GM18858 (cell line): ENCODE measurements around the gene MAPK11.

Source experiments
- ATAC-seq: cut with Tn5 transposase; IDR thresholded peaks from one replicate; pipeline ENCODE4 v1.9.1; 2021; ENCODE audit not compliant: unreplicated experiment

Gene MAPK11

DNA sequence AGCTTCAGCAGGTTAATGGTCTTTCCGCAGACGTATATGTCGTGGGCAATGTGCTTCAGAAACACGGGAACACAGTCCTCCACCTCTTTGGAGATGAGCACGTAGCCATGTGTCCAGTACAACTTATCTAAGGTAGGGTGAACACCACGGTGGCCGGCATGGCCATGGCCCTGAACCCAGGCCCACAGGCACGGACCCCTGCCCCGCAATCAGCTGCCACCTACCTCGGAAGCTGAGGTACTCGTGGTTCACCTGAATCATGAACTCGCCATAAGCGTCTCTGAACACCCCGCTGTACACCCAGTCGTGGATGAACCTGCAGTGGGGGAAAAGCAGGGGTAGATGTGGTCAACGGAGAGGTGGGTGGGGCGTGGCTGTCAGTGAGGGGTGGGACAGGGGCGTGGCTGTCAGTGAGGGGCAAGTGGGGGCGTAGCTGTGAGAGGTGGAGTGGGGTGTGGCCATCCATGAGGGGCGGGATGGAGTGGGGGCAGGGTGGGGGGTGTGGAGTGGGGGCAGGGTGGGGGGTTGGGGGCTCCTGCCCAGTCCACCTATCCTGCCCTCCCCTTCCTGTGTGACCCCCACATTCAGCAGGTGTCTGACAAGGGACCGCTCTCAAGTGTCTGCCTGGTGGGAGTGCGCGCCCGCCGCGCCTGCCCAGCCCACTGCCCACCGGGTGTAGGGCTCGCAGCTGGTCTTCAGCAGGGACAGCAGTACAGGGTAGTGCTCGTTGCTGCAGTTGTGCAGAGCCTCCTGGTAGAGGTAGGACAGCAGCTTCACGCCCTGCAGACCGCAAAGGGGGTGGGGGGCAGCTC is 43.9 kb downstream of the MAPK11 start:
- no peak for ATAC-seq

DNA sequence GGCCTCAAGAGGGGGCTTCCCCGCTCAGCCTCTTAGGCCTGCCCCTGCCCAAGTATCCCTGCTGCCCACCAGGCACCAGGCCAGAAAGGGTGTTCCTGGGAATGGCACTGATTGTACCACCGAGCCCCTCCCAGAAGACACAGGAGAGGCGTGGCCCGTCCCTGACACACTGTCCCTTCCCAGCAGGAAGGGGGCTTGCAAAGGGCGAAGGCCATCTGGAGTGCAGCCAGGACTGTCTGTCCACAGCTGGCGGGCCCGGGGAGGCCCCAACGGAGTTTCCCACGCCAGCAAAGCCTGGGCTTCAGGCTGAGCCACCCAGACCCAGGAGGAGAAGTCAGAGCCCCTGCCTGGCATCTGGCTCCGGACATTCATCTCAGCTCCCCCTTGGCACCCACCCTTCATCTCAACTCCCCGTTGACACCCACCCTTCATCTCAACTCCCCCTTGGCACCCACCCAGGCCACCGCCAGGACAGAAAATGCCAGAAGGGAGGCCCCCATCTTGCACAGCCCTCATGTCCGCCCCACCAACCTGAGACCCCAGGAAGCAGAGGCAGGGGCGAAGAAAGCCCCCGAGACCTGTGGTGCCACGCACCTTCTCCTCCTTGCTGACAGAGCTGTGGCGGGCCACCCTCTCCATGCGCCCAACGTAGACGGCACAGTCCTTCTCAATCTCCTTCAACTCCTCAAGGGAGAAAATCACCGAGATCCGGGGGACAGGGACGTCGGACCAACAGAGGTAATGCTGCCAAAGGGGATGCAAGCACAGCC is 44.8 kb downstream of the MAPK11 start:
- ATAC-seq, result no peak

DNA sequence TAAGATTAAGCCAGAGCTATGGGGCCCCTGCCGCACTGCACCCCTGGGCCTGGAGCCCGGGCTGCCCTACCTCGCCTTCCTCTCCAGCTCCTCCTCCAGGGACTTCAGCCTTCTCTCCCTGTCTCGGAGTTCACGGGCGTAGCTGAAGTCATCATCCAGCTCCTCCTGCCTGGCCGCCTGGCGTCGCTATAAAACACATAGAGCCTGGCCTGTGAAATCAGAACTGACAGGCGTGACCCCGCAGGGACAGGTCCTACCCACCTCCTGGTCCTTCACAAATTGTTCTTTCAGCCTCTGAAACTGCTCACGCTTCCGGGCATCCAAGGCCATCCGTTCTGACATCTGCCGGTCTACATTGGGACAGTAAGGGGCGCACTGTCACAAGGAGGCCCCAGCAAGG is 46.1 kb downstream of the MAPK11 start:
- ATAC-seq, result no peak

DNA sequence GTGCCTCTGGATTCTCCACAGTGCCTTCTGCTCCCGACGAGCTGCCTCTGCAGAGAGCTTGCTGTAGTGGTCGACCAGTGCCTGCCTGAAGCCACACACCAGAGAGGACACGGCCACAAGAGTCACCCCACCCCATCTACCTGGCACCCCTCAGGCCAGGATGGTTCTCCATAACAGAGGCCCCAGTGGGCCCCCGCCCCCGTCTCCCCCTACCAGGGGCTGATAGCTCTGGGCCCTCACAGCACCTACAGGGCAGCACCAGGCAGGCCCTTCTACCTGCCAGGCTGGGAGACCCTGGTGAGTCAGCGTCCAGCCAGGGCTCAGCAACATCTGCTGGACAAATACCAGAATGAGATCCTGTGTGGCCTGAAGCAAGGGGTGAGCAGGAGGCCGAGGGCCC is 47.7 kb downstream of the MAPK11 start:
- no peak for ATAC-seq

DNA sequence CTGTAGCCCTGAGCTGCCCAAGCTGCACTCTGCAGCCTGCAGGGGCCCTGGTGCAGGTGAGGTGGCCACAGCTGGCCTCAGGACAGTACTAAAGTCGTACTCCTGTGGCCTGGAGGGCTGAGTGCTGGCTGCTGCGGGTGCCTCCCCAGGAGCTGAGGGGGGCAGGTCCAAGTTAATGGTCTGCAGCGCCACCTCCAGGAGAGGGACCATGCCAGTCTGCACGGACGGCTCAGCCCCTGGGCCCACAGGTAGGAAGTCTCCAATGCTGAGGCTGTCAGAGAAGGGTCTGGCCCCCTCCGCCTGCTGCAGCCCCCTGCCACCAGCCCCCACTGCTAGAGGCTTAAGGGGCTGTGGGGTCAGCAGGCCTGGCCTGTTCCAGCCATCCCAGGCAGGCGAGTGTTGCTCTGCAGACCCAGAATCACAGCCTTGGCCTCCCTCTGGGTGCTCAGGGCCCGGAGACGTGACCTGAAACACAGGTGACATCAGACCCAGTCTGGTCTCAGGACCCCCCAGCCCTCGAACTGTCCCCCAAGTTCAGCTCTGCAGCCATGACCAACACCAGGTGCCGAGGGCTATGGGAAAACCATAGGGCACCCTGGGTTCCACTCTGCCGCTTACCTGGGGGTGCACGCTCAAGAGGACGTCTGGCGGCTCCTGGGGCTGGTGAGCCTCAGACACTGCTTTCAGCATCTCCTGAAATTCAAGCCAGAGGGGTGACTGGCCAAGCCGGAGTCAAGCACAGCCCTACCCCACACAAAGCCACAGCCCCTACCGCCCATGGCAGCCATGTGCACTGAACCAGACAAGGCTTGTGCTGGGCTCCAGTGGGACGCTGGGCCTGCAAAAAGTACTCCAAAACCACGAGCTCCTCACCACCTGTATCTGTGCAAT is 48.5 kb downstream of the MAPK11 start:
- no peak for ATAC-seq

DNA sequence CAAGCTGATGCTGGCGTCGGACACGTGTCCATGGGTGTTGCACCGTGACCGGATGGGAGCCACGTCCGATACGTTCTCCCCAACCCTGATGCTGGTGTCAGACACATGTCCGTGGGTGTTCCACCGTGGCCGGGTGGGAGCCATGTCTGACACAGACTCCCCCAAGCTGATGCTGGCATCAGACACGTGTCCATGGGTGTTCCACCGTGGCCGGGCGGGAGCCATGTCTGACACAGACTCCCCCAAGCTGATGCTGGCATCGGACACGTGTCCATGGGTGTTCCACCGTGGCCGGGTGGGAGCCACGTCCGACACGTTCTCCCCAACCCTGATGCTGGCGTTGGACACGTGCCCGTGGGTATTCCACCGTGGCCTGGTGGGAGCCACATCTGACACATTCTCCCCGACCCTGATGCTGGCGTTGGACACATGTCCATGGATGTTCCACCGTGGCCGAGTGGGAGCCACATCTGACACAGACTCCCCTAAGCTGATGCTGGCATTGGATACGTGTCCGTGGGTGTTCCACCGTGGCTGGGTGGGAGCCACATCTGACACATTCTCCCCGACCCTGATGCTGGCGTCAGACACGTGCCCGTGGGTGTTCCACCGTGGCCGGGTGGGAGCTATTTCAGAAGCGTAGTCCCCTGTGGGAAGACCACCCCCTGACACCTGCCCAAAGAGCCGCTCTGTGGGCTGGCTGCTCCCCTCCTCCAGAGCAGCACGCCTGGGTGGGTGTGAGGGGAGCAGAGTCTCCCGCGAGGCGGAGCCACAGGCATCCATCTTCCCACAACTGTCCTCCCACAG is 49.4 kb downstream of the MAPK11 start:
- ATAC-seq, result no peak

DNA sequence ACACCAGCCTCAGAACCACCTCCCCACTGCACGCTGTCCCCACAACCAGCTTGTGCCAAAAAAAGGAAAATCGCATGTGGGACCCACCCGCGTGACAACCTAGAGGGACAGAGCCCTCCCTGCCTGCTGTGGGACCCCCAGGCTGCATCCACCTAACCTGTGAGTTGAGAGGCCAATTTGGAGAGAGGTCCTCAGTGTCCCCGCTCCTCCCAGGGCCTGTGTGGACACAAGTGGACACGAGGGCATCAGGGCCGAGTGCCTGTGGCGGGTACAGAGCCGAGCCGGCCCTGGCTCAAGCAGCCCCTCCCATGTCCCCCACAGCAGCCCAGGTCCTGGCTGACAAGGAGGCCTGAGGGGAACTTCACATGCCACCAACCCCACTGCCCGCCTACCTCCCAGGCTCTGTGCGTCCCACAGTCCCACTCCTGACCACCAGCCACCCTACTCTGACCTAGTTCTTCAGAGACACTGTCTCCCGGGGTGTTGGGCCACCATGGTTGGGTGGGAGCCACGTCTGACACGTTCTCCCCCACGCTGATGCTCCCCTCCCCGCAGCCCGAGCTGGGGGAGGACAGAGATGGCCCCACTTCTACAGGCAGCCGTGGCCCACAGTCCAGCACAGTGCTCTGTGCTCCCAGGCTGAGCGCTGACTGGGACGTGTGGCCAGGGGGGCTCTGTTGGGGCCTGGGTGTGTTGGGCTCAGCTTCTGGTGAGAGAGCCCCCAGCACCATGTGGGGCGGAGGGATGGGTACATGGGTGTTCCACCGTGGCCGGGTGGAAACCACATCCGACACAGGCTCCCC is 50.2 kb downstream of the MAPK11 start:
- no peak for ATAC-seq

DNA sequence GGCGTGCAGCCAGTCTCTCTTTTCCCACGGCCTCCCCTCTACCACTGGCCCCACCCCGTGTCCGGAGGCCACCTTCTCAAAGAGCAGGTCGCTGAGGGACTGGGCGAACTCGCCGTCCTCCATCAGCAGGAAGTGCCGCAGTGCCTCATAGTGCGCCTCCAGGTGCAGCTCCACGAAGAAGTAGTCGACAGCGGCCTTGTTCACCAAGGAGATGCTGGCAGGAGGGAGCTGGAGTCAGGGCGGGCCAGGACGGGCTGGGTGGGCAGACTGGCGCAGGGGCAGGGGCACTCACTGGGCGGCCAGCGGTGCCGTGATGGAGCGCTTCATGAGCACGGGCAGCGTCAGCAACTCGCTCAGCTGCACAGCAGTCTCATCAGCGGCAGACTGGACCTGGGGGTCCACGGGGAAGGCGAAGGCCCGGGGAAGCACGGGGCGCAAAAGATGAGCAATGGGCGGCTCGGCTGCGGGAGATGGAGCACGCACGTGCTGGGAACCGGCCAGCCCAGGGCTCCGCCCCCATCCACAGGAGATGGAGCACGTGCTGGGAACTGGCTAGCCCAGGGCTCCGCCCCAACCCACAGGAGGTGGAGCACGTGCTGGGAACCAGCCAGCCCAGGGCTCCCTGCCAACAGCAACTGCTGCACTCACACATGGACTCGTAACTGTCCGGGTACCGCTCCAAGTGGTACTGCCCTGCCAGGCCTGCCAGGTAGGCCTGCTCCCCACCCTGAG is 51.0 kb downstream of the MAPK11 start:
- no peak for ATAC-seq

DNA sequence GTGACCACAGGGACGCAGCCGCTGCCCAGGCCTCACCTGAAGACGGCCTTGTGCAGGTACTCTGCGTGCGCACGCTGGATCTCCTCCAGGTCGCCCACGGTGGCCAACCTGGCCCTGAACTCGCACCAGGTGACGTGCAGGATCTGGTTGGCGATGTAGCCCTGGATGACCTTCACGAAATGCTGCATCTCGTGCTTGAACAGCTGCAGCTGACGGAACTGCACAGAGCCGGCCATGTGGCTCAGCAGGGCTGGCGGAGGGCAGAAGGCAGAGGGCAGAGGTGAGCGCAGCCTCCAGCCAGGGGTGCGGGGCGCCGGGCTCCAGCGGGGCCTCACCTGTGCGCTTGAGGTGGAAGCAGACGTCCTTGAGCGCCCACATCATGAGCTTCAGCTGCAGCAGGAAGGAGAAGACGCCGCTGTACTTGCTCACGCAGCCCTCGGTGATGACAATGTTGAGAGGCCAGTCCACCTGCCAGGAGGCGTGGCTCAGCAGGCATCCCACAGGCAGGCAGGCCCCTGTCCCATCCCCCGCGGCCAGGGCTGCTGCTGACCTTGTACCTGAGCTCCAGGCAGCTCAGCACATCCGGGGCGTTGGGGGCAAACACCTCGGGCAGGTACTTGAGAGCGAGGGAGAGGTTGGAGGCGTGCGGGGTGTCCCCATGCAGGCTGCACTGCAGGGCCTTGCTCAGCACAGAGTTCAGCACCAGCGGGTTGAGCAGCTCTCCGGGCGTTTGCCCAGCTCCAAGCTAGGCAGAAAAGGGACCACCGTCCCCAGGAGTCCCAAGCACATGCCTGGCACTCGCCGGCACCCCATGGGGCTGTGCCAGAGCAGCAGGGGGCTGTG is 51.8 kb downstream of the MAPK11 start:
- no peak for ATAC-seq

DNA sequence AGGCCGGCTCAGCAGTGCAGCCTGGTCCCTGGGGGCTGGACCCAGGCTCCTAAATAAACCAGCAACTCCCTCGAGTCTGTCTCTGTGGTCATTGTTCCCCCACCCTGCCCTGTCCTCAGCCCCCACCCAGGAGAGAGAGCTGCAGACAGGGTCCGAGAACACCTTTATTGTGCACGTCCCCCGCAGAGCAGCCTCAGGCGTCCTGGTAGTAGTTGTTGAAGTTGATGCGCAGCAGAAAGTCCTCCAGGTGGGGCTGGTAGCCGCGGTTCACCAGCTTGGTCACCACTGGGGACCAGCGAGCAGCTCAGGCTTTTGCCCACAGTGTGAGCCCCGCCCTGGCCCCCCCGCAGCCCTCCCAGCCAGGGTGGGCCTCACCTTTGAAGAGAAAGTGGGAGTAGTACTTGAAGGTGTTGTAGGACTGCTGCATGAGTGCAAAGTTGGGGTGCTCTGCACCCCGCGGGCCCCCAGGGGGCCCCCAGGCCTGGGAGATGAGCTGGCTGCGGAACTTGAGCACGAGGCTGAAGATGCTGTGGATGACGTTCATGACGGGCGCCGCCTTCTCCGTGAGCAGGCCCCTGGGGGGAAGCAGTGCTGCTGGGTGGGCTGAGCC is 52.5 kb downstream of the MAPK11 start:
- ATAC-seq, result no peak

DNA sequence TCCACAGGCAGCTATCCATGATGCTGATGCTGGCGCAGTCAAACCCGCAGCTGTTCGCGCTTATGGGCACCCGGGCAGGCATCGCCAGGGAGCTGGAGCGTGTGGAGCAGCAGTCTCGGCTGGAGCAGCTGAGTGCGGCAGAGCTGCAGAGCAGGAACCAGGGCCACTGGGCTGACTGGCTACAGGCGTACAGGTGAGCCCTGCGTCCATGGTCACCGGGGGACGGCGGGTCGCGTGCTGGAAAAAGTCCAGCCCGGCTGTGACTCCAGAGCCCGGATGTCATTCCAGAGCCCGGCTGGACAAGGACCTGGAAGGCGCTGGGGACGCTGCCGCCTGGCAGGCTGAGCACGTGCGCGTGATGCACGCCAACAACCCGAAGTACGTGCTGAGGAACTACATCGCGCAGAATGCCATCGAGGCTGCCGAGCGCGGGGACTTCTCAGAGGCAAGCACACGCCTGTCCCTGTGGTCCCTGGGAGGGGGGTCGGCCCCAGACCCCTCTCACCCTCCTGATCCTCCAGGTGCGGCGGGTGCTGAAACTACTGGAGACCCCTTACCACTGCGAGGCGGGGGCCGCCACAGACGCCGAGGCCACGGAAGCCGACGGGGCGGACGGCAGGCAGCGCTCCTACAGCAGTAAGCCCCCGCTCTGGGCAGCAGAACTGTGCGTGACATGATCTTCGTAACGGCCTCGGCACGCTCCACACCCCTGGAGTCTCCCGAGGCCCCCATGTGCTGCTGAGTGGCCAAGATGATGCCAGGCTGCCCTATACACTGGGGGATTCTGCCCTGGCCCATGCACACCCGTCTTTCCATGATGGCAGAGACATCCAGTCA is 53.3 kb downstream of the MAPK11 start:
- ATAC-seq, result no peak

DNA sequence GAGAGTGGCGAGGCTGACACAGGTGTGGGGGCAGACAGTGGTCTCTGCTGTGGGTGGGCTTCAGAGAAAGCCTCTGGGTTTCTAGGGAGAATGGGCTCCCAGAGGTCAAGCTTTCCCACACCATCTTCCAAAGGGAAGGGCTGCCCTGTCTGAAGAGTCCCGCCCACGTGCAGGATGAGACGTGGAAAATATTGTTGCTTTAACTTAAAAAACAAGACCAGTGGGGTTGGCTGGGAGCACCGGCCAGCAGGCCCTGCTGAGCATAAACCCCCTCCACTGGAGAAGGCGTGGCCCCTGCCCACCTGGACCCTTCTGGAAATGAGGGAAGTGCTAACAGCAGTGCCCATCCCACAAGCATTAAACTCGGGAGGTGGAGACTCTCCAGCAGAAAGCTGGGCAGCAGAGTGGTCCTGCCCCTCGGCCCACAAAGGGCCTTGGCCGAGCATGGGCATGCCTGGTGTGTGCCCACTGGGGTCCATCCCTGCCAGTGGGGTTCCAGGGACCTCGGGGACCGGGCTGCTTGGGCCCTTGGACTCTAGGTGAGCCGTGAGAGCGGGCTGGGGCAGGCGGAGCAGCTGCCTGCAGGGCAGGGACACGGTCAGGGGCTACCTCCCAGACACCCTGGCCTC is 54.0 kb downstream of the MAPK11 start:
- ATAC-seq, result no peak

DNA sequence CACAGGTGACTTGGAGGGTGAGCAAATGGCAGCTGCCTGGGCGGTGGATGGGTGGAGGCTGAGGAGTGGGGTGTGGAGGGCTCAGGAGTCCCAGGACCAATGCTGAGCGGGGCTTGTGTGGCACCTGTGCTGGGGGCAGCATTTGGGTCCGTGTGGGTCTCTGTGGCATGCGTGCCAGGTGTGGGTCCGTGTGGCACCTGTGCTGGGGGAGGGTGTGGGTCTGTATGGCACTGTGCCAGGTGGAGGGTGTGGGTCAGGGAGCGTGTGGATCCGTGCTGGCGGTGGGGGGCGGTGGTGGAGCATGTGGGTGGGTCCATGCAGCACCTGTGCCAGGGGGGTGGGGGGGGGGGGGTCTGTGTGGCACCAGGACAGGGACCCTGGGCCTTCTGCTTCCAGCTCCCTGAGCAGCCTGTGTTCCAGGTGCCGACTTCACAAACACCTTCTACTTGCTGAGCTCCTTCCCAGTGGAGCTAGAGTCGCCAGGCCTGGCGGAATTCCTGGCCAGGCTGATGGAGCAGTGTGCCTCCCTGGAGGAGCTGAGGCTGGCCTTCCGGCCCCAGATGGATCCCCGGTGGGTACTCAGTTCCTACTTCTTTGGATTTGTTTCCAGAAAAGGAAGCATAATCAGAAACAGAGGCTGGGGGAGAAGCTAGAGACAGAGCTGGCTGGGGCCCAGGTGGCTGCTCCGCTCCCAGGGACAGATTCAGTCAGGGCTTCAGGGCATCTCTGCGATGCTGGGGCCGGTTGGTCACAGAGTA is 54.7 kb downstream of the MAPK11 start:
- ATAC-seq, result no peak
